GM19468 (cell line): ENCODE results near the gene IRF5.
"Not testable (repeated sequence)": the region's sequence is repeated elsewhere in the genome, so short reads cannot be mapped to it uniquely, and the experiment has no call there.

Experiments
- ATAC-seq: cut with Tn5 transposase; IDR thresholded peaks from one replicate; pipeline ENCODE4 v1.9.1; 2021; ENCODE audit warnings: mild to moderate bottlenecking, moderate library complexity, moderate number of reproducible peaks; ENCODE audit not compliant: unreplicated experiment; ENCODE audit errors: extremely low read depth

The IRF5 gene

GRCh38 chr7:128904381-128905197, 33.1 kb upstream of the IRF5 start:
- peak; percentile 60 for ATAC-seq

GRCh38 chr7:128906001-128906765, 31.5 kb upstream of the IRF5 start:
- ATAC-seq: no peak

- ATAC-seq: no peak
Observed at GRCh38 chr7:128906766-128907559, 30.8 kb upstream of the IRF5 start.

GRCh38 chr7:128908750-128909624, 28.7 kb upstream of the IRF5 start:
- ATAC-seq: no peak

GRCh38 chr7:128909625-128910568, 27.8 kb upstream of the IRF5 start:
- ATAC-seq: no peak

GRCh38 chr7:128910569-128910945, 27.2 kb upstream of the IRF5 start, which contains the start of gene KCP:
Gene KCP, minus strand, starts transcription at chr7:128910709. Its CDS starts 33 bp downstream, at chr7:128910676.
- ATAC-seq: no peak

GRCh38 chr7:128911423-128912031, 26.2 kb upstream of the IRF5 start:
- ATAC-seq: no peak

- no peak for ATAC-seq
Observed at GRCh38 chr7:128912281-128912680, 25.4 kb upstream of the IRF5 start.

GRCh38 chr7:128912709-128913495, 24.8 kb upstream of the IRF5 start:
- ATAC-seq: not testable (repeated sequence)

GRCh38 chr7:128913870-128914565, 23.7 kb upstream of the IRF5 start:
- ATAC-seq: no peak

GRCh38 chr7:128914566-128915151, 23.1 kb upstream of the IRF5 start:
- ATAC-seq: no peak

- no peak for ATAC-seq
Observed at GRCh38 chr7:128915271-128915819, 22.4 kb upstream of the IRF5 start.

- no peak for ATAC-seq
Observed at GRCh38 chr7:128915841-128916642, 21.7 kb upstream of the IRF5 start.

GRCh38 chr7:128916643-128916915, 21.1 kb upstream of the IRF5 start:
- no peak for ATAC-seq

GRCh38 chr7:128917122-128917521, 20.6 kb upstream of the IRF5 start:
- ATAC-seq: no peak
